ENCODE results near the gene COX7A1. TPM values are rescaled to one million over a fixed set of nuclear protein-coding genes. Genes with fewer than 3 reads are reported as not detected.

Gene COX7A1
- total and polyA plus RNA-seq, 3 experiments from 2014 or later: not detected

GRCh38 chr19:36151144-36152018 lies 866 bp downstream of the COX7A1 start:
- H3K27ac Mint-ChIP-seq: no peak overlapping the region
- ChIA-PET CTCF (interaction anchor here (2.3 kb wide), 1 partner anchor 24 kb away, joined by 15 read pairs; no protein-coding TSS in a partner anchor), POLR2A (no interaction called here)
- DNase-seq: no peak
- Histone ChIP-seq H3K27me3 (ENCODE audit: insufficient read depth, low read length, poor library complexity, severe bottlenecking) (no peaks in the 10 kb centered on the region), H3K36me3 (ENCODE audit: insufficient read depth, low read length) (peaks cover 3% of the 10 kb centered on the region), H3K4me3 (ENCODE audit: low read length) (no peak overlapping the region), H3K9me3 (ENCODE audit: low read length) (no peaks in the 10 kb centered on the region), H3K4me1 (ENCODE audit: insufficient read depth, low read length) (no peaks in the 10 kb centered on the region), H3K27ac (ENCODE audit: low read depth, low read length) (no peak overlapping the region)
- no peak overlapping the region for H3K4me3 Mint-ChIP-seq
- peaks cover 3 to 47% (median 15%) of the 10 kb centered on the region in 3 donors for H3K36me3 Mint-ChIP-seq
- no peaks in the 10 kb centered on the region for H3K9me3 Mint-ChIP-seq
- no peaks in the 10 kb centered on the region for H3K27me3 Mint-ChIP-seq
- H3K4me1 Mint-ChIP-seq: peaks cover 2 to 9% (median 6%) of the 10 kb centered on the region in 3 donors

GRCh38 chr19:36150586-36150985 lies 1.7 kb downstream of the COX7A1 start:
- H3K4me1 ChIP-seq (ENCODE audit: insufficient read depth, low read length): no peaks in the 10 kb centered on the region
- no peaks in the 10 kb centered on the region for H3K9me3 ChIP-seq (ENCODE audit: low read length)
- no peak overlapping the region for H3K4me3 Mint-ChIP-seq
- no peak overlapping the region for H3K27ac Mint-ChIP-seq
- no peaks in the 10 kb centered on the region for H3K27me3 Mint-ChIP-seq
- no peak for DNase-seq
- peaks cover 6 to 55% (median 18%) of the 10 kb centered on the region in 3 donors for H3K36me3 Mint-ChIP-seq
- H3K36me3 ChIP-seq (ENCODE audit: insufficient read depth, low read length): peaks cover 11% of the 10 kb centered on the region
- CTCF ChIA-PET: interaction anchor here (2.3 kb wide), 1 partner anchor 23 kb away, joined by 15 read pairs; no protein-coding TSS in a partner anchor
- no peak overlapping the region for H3K4me3 ChIP-seq (ENCODE audit: low read length)
- no peak overlapping the region for H3K27ac ChIP-seq (ENCODE audit: low read depth, low read length)
- H3K4me1 Mint-ChIP-seq: peaks cover 3 to 11% (median 6%) of the 10 kb centered on the region in 3 donors
- no peaks in the 10 kb centered on the region for H3K27me3 ChIP-seq (ENCODE audit: insufficient read depth, low read length, poor library complexity, severe bottlenecking)
- POLR2A ChIA-PET: no interaction called here
- no peaks in the 10 kb centered on the region for H3K9me3 Mint-ChIP-seq

- no peaks in the 10 kb centered on the region for H3K27me3 ChIP-seq (ENCODE audit: insufficient read depth, low read length, poor library complexity, severe bottlenecking)
- H3K4me3 ChIP-seq (ENCODE audit: low read length): no peak overlapping the region
- H3K36me3 ChIP-seq (ENCODE audit: insufficient read depth, low read length): peaks cover 12% of the 10 kb centered on the region
- Mint-ChIP-seq H3K27ac (peak overlapping the region in 3 of 8 donors; percentile 23 to 85 (median 60)), H3K9me3 (no peaks in the 10 kb centered on the region), H3K36me3 (peaks cover 6 to 62% (median 18%) of the 10 kb centered on the region in 3 donors), H3K4me3 (no peak overlapping the region), H3K27me3 (no peaks in the 10 kb centered on the region), H3K4me1 (peaks cover 3 to 11% (median 6%) of the 10 kb centered on the region in 3 donors)
- ChIA-PET POLR2A (no interaction called here), CTCF (interaction anchor here (2.3 kb wide), 1 partner anchor 22 kb away, joined by 15 read pairs; no protein-coding TSS in a partner anchor)
- no peak overlapping the region for H3K27ac ChIP-seq (ENCODE audit: low read depth, low read length)
- H3K9me3 ChIP-seq (ENCODE audit: low read length): no peaks in the 10 kb centered on the region
- H3K4me1 ChIP-seq (ENCODE audit: insufficient read depth, low read length): no peaks in the 10 kb centered on the region
- DNase-seq: no peak
These were observed 2.4 kb downstream of the COX7A1 start for GRCh38 chr19:36149673-36150406.

- ChIA-PET CTCF (interaction anchor here (1.4 to 5.9 kb wide), 2 partner anchors 17 to 19 kb away, joined by 3 to 36 read pairs; no protein-coding TSS in a partner anchor), POLR2A (no interaction called here)
- Histone ChIP-seq H3K36me3 (ENCODE audit: insufficient read depth, low read length) (peaks cover 28% of the 10 kb centered on the region), H3K27me3 (ENCODE audit: insufficient read depth, low read length, poor library complexity, severe bottlenecking) (no peaks in the 10 kb centered on the region), H3K9me3 (ENCODE audit: low read length) (no peaks in the 10 kb centered on the region), H3K4me3 (ENCODE audit: low read length) (no peak overlapping the region), H3K27ac (ENCODE audit: low read depth, low read length) (no peak overlapping the region), H3K4me1 (ENCODE audit: insufficient read depth, low read length) (peaks cover 9% of the 10 kb centered on the region)
- no peaks in the 10 kb centered on the region for H3K27me3 Mint-ChIP-seq
- H3K27ac Mint-ChIP-seq: no peak overlapping the region
- peak overlapping the region in 2 of 7 donors; percentile 5 to 32 for H3K4me3 Mint-ChIP-seq
- H3K9me3 Mint-ChIP-seq: no peaks in the 10 kb centered on the region
- peaks cover 21 to 22% (median 22%) of the 10 kb centered on the region in 3 donors for H3K4me1 Mint-ChIP-seq
- DNase-seq: no peak
- H3K36me3 Mint-ChIP-seq: peaks cover 10 to 79% (median 26%) of the 10 kb centered on the region in 3 donors
These were observed 7.6 kb downstream of the COX7A1 start for GRCh38 chr19:36144624-36145023.

GRCh38 chr19:36142496-36142895 lies 9.8 kb downstream of the COX7A1 start:
- H3K4me1 ChIP-seq (ENCODE audit: insufficient read depth, low read length): peaks cover 9% of the 10 kb centered on the region
- POLR2A ChIA-PET: no interaction called here
- no peaks in the 10 kb centered on the region for H3K27me3 ChIP-seq (ENCODE audit: insufficient read depth, low read length, poor library complexity, severe bottlenecking)
- no peaks in the 10 kb centered on the region for H3K9me3 ChIP-seq (ENCODE audit: low read length)
- Mint-ChIP-seq H3K27me3 (no peaks in the 10 kb centered on the region), H3K27ac (peak overlapping the region in 4 of 8 donors; percentile 21 to 94 (median 46)), H3K4me1 (peaks cover 24 to 26% (median 25%) of the 10 kb centered on the region in 3 donors), H3K9me3 (no peaks in the 10 kb centered on the region), H3K4me3 (peak overlapping the region in 2 of 7 donors; percentile 19 to 60), H3K36me3 (peaks cover 10 to 64% (median 18%) of the 10 kb centered on the region in 3 donors)
- no peak overlapping the region for H3K27ac ChIP-seq (ENCODE audit: low read depth, low read length)
- H3K36me3 ChIP-seq (ENCODE audit: insufficient read depth, low read length): peaks cover 28% of the 10 kb centered on the region
- H3K4me3 ChIP-seq (ENCODE audit: low read length): no peak overlapping the region
- DNase-seq: no peak
- CTCF ChIA-PET: interaction anchor here (5.9 kb wide), 1 partner anchor 15 kb away, joined by 36 read pairs; no protein-coding TSS in a partner anchor

- H3K27ac Mint-ChIP-seq: peak overlapping the region in 3 of 8 donors; percentile 2 to 92 (median 90)
- no peak overlapping the region for H3K27ac ChIP-seq (ENCODE audit: low read depth, low read length)
- CTCF ChIA-PET: interaction anchor here (5.9 kb wide), 1 partner anchor 14 kb away, joined by 36 read pairs; no protein-coding TSS in a partner anchor
- no peak for DNase-seq
- peak overlapping the region in 4 of 7 donors; percentile 48 to 96 (median 77) for H3K4me3 Mint-ChIP-seq
- H3K4me1 Mint-ChIP-seq: peaks cover 22 to 26% (median 24%) of the 10 kb centered on the region in 3 donors
- peaks cover 28% of the 10 kb centered on the region for H3K36me3 ChIP-seq (ENCODE audit: insufficient read depth, low read length)
- POLR2A ChIA-PET: no interaction called here
- H3K4me3 ChIP-seq (ENCODE audit: low read length): no peak overlapping the region
- H3K27me3 Mint-ChIP-seq: no peaks in the 10 kb centered on the region
- peaks cover 9% of the 10 kb centered on the region for H3K4me1 ChIP-seq (ENCODE audit: insufficient read depth, low read length)
- no peaks in the 10 kb centered on the region for H3K9me3 ChIP-seq (ENCODE audit: low read length)
- H3K9me3 Mint-ChIP-seq: no peaks in the 10 kb centered on the region
- peaks cover 10 to 61% (median 16%) of the 10 kb centered on the region in 3 donors for H3K36me3 Mint-ChIP-seq
- H3K27me3 ChIP-seq (ENCODE audit: insufficient read depth, low read length, poor library complexity, severe bottlenecking): no peaks in the 10 kb centered on the region
These were observed 10.2 kb downstream of the COX7A1 start for GRCh38 chr19:36142046-36142445.

GRCh38 chr19:36141039-36141927 lies 11.0 kb downstream of the COX7A1 start:
- Mint-ChIP-seq H3K4me3 (peak overlapping the region; percentile 94 to 98 (median 96)), H3K9me3 (no peaks in the 10 kb centered on the region), H3K36me3 (peaks cover 6 to 53% (median 11%) of the 10 kb centered on the region in 3 donors), H3K27me3 (no peaks in the 10 kb centered on the region), H3K4me1 (peaks cover 16 to 23% (median 23%) of the 10 kb centered on the region in 3 donors), H3K27ac (peak overlapping the region; percentile 22 to 98 (median 90))
- H3K27ac ChIP-seq (ENCODE audit: low read depth, low read length): peak overlapping the region; percentile 13
- DNase-seq: peak; percentile 78 to 90 (median 86)
- H3K27me3 ChIP-seq (ENCODE audit: insufficient read depth, low read length, poor library complexity, severe bottlenecking): no peaks in the 10 kb centered on the region
- H3K36me3 ChIP-seq (ENCODE audit: insufficient read depth, low read length): peaks cover 24% of the 10 kb centered on the region
- H3K4me3 ChIP-seq (ENCODE audit: low read length): peak overlapping the region; percentile 33
- peaks cover 9% of the 10 kb centered on the region for H3K4me1 ChIP-seq (ENCODE audit: insufficient read depth, low read length)
- no peaks in the 10 kb centered on the region for H3K9me3 ChIP-seq (ENCODE audit: low read length)
- CTCF ChIA-PET: interaction anchor here (3.9 kb wide), 1 partner anchor 14 kb away, joined by 21 read pairs; no protein-coding TSS in a partner anchor
- POLR2A ChIA-PET: no interaction called here
